OCI-LY3 (cell line): ENCODE measurements around the gene IHH.

Source experiments
- H2AFZ ChIP-seq: fragments of 200-600, 300-600 bp; shearing (Covaris generic); 2 replicates; pipeline ENCODE4 v1.6.0; 2014; ENCODE audit warnings: antibody characterized with exemption, low read depth, low read length
- H3K27ac ChIP-seq: fragments of 200-600, 300-600 bp; sonication (generic); 2 replicates; pipeline ENCODE4 v1.5.1; 2014; ENCODE audit warnings: mild to moderate bottlenecking, low read length, moderate library complexity, mixed read lengths
- H3K27me3 ChIP-seq: fragments of 200-600, 300-600 bp; sonication (generic); 2 replicates; pipeline ENCODE4 v1.6.1; 2014; ENCODE audit warnings: low read depth, low read length, mixed read lengths
- H3K36me3 ChIP-seq: fragments of 200-600, 300-600 bp; sonication (generic); replicated peaks from 2 replicates; pipeline ENCODE3; 2014; ENCODE audit warnings: low read depth, low read length, mixed read lengths
- H3K4me1 ChIP-seq: fragments of 300-600, 200-600 bp; sonication (generic); 2 replicates; pipeline ENCODE4 v1.6.1; 2014; ENCODE audit warnings: low read length, mixed read lengths
- H3K4me2 ChIP-seq: fragments of 200-600, 300-600 bp; sonication (generic); 2 replicates; pipeline ENCODE4 v1.6.1; 2014; ENCODE audit warnings: low read length, mixed read lengths
- H3K4me3 ChIP-seq: fragments of 300-600, 200-600 bp; sonication (generic); 2 replicates; pipeline ENCODE4 v1.5.1; 2014; ENCODE audit warnings: antibody characterized with exemption, mild to moderate bottlenecking, low read length, moderate library complexity
- H3K79me2 ChIP-seq: fragments of 300-600, 200-600 bp; shearing (Covaris generic); 2 replicates; pipeline ENCODE4 v1.6.1; 2014; ENCODE audit warnings: mild to moderate bottlenecking, low read length, mixed read lengths
- H3K9ac ChIP-seq: fragments of 300-600, 200-600 bp; shearing (Covaris generic); 2 replicates; pipeline ENCODE4 v1.6.0; 2014; ENCODE audit warnings: mild to moderate bottlenecking, low read length, moderate library complexity
- H3K9me3 ChIP-seq: fragments of 200-600, 300-600 bp; shearing (Covaris generic); 2 replicates; pipeline ENCODE4 v1.6.1; 2014; ENCODE audit warnings: low read length, mixed read lengths; ENCODE audit not compliant: insufficient read depth
- H4K20me1 ChIP-seq: fragments of 200-600, 300-600 bp; sonication (generic); 2 replicates; pipeline ENCODE4 v1.6.1; 2016; ENCODE audit warnings: low read length, mixed read lengths; ENCODE audit not compliant: insufficient read depth
- EZH2phosphoT487 ChIP-seq: fragments of 200-600 bp; shearing (Covaris generic); IDR thresholded peaks from 2 replicates; pipeline ENCODE4 v1.6.1; 2018; ENCODE audit warnings: antibody characterized with exemption, mixed run types, low read depth
- TF ChIP-seq, protein P1 (sequence below): fragments of 200-600, 300-600 bp; sonication (generic); IDR thresholded peaks from 2 replicates; pipeline ENCODE4 v1.5.1; 2014; ENCODE audit warnings: antibody characterized with exemption, low read length, low read depth

The IHH gene

DNA sequence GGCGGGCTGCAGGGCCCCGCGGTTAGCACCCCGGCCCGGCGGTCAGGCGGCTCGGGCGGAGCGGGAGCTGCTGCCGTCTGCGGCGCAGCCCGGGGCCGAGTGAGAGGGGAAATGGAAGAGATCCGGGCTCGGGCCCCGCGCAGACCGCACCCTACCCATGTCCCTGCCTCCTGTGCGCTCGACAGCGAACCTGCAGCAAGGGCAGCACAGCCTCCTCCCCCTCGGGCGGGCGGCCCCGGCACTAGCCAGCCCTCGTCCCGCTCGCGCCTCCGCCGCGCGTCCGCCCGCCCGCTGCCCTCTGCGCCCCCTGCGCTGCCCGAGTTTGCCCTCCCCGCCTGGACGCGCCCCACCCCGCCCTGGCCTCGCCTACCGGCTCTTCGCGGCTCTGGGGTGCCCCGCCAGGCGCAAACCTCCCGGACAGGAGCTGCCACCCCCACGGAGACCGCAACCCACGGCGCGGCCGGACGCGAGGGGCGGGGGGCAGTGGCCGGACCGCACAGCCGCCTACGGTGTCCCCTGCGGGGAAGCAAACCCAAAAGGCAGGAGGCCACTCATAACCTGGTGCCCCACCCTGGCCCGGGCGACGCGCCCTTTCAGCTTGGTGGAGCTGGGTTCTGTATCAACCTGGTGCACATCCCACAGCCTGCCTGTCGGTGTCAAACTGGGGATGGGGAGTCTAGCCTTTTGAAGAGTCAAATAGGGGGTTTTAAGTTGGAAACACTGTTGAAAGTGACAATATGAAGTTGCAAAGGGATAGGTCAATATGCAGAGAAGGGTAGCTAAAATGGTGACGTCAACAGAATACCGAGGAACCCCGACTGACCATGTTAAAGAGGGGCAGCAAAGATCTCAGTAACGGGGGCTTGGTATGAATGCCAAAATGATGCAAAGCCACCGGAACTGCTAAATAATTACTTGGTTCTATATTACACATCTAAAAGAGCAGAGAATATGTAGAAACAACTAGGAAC lies at the start of gene IHH:
IHH (minus strand) TSS at position 101 of the 971 bp plus-strand sequence. CDS start 454 bp downstream, outside the sequence.
- no peaks in the 10 kb centered on the region for H3K9me3 ChIP-seq
- H3K27me3 ChIP-seq = no peaks in the 10 kb centered on the region
- H3K79me2 ChIP-seq = no peaks in the 10 kb centered on the region
- H4K20me1 ChIP-seq = no peaks in the 10 kb centered on the region
- no peak within 1 kb of the TSS for H3K27ac ChIP-seq
- no peak for TF ChIP-seq EZH2phosphoT487
- TF ChIP-seq, protein P1, sequence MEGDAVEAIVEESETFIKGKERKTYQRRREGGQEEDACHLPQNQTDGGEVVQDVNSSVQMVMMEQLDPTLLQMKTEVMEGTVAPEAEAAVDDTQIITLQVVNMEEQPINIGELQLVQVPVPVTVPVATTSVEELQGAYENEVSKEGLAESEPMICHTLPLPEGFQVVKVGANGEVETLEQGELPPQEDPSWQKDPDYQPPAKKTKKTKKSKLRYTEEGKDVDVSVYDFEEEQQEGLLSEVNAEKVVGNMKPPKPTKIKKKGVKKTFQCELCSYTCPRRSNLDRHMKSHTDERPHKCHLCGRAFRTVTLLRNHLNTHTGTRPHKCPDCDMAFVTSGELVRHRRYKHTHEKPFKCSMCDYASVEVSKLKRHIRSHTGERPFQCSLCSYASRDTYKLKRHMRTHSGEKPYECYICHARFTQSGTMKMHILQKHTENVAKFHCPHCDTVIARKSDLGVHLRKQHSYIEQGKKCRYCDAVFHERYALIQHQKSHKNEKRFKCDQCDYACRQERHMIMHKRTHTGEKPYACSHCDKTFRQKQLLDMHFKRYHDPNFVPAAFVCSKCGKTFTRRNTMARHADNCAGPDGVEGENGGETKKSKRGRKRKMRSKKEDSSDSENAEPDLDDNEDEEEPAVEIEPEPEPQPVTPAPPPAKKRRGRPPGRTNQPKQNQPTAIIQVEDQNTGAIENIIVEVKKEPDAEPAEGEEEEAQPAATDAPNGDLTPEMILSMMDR = no peak
- H3K4me1 ChIP-seq = no peaks in the 10 kb centered on the region
- no peak within 1 kb of the TSS for H3K4me3 ChIP-seq
- no peak within 1 kb of the TSS for H3K4me2 ChIP-seq
- no peak within 1 kb of the TSS for H2AFZ ChIP-seq
- H3K9ac ChIP-seq = no peak within 1 kb of the TSS
- no peaks in the 10 kb centered on the region for H3K36me3 ChIP-seq

DNA sequence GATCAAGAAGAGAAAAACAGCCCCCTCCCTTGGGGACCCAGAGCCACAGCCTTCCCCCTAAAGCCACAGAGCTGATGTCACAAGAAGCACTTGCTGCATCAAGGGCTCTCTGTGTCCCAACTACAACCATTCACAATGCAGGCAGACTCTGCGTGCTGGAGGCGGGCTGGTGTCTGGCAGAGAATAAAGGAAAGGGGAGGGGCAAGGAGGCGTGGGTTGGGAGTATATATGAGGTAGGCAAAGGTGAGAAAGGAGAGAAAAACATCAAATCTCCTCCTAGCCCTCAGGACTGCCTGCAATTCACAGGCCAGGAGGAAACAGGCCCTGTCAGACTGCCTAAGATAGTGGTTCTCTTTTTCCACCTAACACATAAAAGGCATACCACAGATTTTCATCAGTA lies 48.8 kb upstream of the IHH start:
- Histone ChIP-seq H2AFZ (no peak overlapping the region), H3K9ac (no peak overlapping the region), H4K20me1 (no peaks in the 10 kb centered on the region), H3K27me3 (no peaks in the 10 kb centered on the region), H3K9me3 (no peaks in the 10 kb centered on the region), H3K36me3 (no peaks in the 10 kb centered on the region), H3K4me3 (no peak overlapping the region), H3K4me1 (no peaks in the 10 kb centered on the region), H3K79me2 (no peaks in the 10 kb centered on the region), H3K4me2 (no peak overlapping the region), H3K27ac (no peak overlapping the region)
- no peak for TF ChIP-seq EZH2phosphoT487
- TF ChIP-seq, protein P1 = no peak

DNA sequence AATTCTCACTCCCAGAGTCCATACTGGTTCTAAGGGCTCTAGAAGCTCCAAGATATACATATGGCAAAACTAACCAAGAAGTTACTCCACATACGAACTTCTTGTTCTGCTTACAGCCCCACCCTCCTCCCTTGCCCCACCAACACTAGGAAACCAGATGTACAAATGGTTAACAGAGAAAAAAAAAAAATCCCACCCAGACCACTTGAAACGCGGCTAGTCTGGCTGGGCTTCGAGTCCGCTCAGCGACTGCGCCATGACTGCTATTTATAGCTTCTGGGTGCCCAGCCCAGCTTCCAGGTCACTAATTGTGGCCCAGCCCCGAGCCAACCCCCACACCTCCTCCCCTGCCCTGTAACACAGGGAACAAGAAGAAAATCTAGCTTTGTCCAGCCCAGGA lies 47.0 kb upstream of the IHH start:
- Histone ChIP-seq H3K4me3 (no peak overlapping the region), H3K4me1 (no peaks in the 10 kb centered on the region), H3K36me3 (no peaks in the 10 kb centered on the region), H3K27ac (no peak overlapping the region), H3K4me2 (no peak overlapping the region), H2AFZ (no peak overlapping the region), H3K9me3 (no peaks in the 10 kb centered on the region), H3K79me2 (no peaks in the 10 kb centered on the region), H3K27me3 (no peaks in the 10 kb centered on the region), H3K9ac (no peak overlapping the region), H4K20me1 (no peaks in the 10 kb centered on the region)
- no peak for TF ChIP-seq EZH2phosphoT487
- TF ChIP-seq, protein P1 = no peak

DNA sequence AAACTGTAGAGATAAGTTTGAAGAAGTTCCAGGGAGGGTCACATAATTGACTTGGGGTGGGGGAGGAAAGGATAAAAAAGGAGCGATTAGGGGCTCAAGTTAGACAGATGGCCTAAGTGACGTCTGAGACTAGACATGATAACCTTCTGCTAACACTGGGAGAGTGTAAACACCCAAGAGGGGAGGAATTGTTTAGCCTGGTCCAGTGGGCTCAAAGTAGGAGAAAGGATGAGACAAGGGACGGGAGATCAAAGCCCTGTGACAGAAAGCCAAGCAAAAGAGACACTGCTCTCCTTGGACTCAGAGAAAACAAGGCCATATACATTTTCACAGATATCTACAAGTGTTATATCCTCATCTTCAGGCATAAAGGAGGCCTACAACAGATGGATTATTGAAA lies 45.5 kb upstream of the IHH start:
- H3K79me2 ChIP-seq = no peaks in the 10 kb centered on the region
- no peak overlapping the region for H3K4me2 ChIP-seq
- H3K27me3 ChIP-seq = no peaks in the 10 kb centered on the region
- no peak for TF ChIP-seq EZH2phosphoT487
- TF ChIP-seq, protein P1 = no peak
- H3K9ac ChIP-seq = no peak overlapping the region
- no peaks in the 10 kb centered on the region for H3K4me1 ChIP-seq
- no peaks in the 10 kb centered on the region for H3K36me3 ChIP-seq
- no peaks in the 10 kb centered on the region for H4K20me1 ChIP-seq
- no peaks in the 10 kb centered on the region for H3K9me3 ChIP-seq
- no peak overlapping the region for H3K27ac ChIP-seq
- no peak overlapping the region for H3K4me3 ChIP-seq
- no peak overlapping the region for H2AFZ ChIP-seq
